Effector memory CD4-positive, alpha-beta T cell (primary cell): ENCODE data around the gene SCUBE1.
"Not testable (repeated sequence)": the region's sequence is repeated elsewhere in the genome, so short reads cannot be mapped to it uniquely, and the experiment has no call there.

Source experiments
- DNase-seq, 3 donors: peaks; one replicate each; pipeline ENCODE4 v3.0.0-alpha.2; 2020
- H3K27ac ChIP-seq: 2 replicates; pipeline ENCODE4 v1.7.0; 2013; ENCODE audit warnings: mild to moderate bottlenecking, low read length, moderate library complexity; ENCODE audit not compliant: insufficient read depth, poor library complexity, severe bottlenecking
- H3K27me3 ChIP-seq: replicated peaks from 2 replicates; pipeline ENCODE4 v1.7.0; 2013; ENCODE audit warnings: mild to moderate bottlenecking, low read length; ENCODE audit not compliant: insufficient read depth, control insufficient read depth, poor library complexity, severe bottlenecking
- H3K36me3 ChIP-seq: 2 replicates; pipeline ENCODE4 v1.7.0; 2013; ENCODE audit warnings: mild to moderate bottlenecking, low read length, moderate library complexity; ENCODE audit not compliant: control insufficient read depth, insufficient read depth
- H3K4me1 ChIP-seq: 2 replicates; pipeline ENCODE4 v1.7.0; 2013; ENCODE audit warnings: low read length, mild to moderate bottlenecking; ENCODE audit not compliant: control insufficient read depth, insufficient read depth, poor library complexity, severe bottlenecking
- H3K4me3 ChIP-seq: 2 replicates; pipeline ENCODE4 v1.7.0; 2013; ENCODE audit warnings: low read length, low read depth, mild to moderate bottlenecking; ENCODE audit not compliant: insufficient read depth, poor library complexity, severe bottlenecking
- H3K9me3 ChIP-seq: 2 replicates; pipeline ENCODE4 v1.7.0; 2013; ENCODE audit warnings: mild to moderate bottlenecking, low read length, moderate library complexity; ENCODE audit not compliant: control insufficient read depth

The SCUBE1 gene

GRCh38 chr22:43288378-43288777 is 54.8 kb downstream of the SCUBE1 start:
- DNase-seq, result no peak
- Histone ChIP-seq H3K27ac (no peak overlapping the region), H3K4me3 (no peak overlapping the region), H3K27me3 (no peaks in the 10 kb centered on the region), H3K4me1 (no peaks in the 10 kb centered on the region), H3K9me3 (no peaks in the 10 kb centered on the region), H3K36me3 (no peaks in the 10 kb centered on the region)

GRCh38 chr22:43287441-43287840 is 55.7 kb downstream of the SCUBE1 start:
- H3K27ac ChIP-seq, result no peak overlapping the region
- no peaks in the 10 kb centered on the region for H3K36me3 ChIP-seq
- no peaks in the 10 kb centered on the region for H3K9me3 ChIP-seq
- H3K4me1 ChIP-seq, result no peaks in the 10 kb centered on the region
- no peak for DNase-seq
- H3K27me3 ChIP-seq, result no peaks in the 10 kb centered on the region
- no peak overlapping the region for H3K4me3 ChIP-seq

- Histone ChIP-seq H3K27me3 (no peaks in the 10 kb centered on the region), H3K4me3 (no peak overlapping the region), H3K4me1 (no peaks in the 10 kb centered on the region), H3K27ac (no peak overlapping the region), H3K36me3 (no peaks in the 10 kb centered on the region), H3K9me3 (no peaks in the 10 kb centered on the region)
- no peak for DNase-seq
These were observed 61.8 kb downstream of the SCUBE1 start for GRCh38 chr22:43281394-43281793.

GRCh38 chr22:43280523-43280886 is 62.7 kb downstream of the SCUBE1 start:
- not testable (repeated sequence) for H3K36me3 ChIP-seq, H3K27me3 ChIP-seq, H3K27ac ChIP-seq, H3K4me1 ChIP-seq, H3K9me3 ChIP-seq, DNase-seq, H3K4me3 ChIP-seq

GRCh38 chr22:43279867-43280522 is 63.2 kb downstream of the SCUBE1 start:
- H3K27ac ChIP-seq, result no peak overlapping the region
- no peaks in the 10 kb centered on the region for H3K27me3 ChIP-seq
- no peak for DNase-seq
- no peaks in the 10 kb centered on the region for H3K9me3 ChIP-seq
- no peaks in the 10 kb centered on the region for H3K36me3 ChIP-seq
- no peak overlapping the region for H3K4me3 ChIP-seq
- H3K4me1 ChIP-seq, result no peaks in the 10 kb centered on the region

- Histone ChIP-seq H3K27me3 (no peaks in the 10 kb centered on the region), H3K27ac (no peak overlapping the region), H3K9me3 (no peaks in the 10 kb centered on the region), H3K36me3 (no peaks in the 10 kb centered on the region), H3K4me3 (no peak overlapping the region), H3K4me1 (no peaks in the 10 kb centered on the region)
- no peak for DNase-seq
These were observed 65.1 kb downstream of the SCUBE1 start for GRCh38 chr22:43277987-43278601.

GRCh38 chr22:43277091-43277490 is 66.1 kb downstream of the SCUBE1 start:
- DNase-seq, result no peak
- H3K9me3 ChIP-seq, result no peaks in the 10 kb centered on the region
- no peak overlapping the region for H3K27ac ChIP-seq
- H3K4me1 ChIP-seq, result no peaks in the 10 kb centered on the region
- no peaks in the 10 kb centered on the region for H3K36me3 ChIP-seq
- H3K27me3 ChIP-seq, result no peaks in the 10 kb centered on the region
- H3K4me3 ChIP-seq, result no peak overlapping the region

GRCh38 chr22:43276321-43276720 is 66.9 kb downstream of the SCUBE1 start:
- no peak for DNase-seq
- Histone ChIP-seq H3K27me3 (no peaks in the 10 kb centered on the region), H3K27ac (no peak overlapping the region), H3K36me3 (no peaks in the 10 kb centered on the region), H3K4me3 (no peak overlapping the region), H3K9me3 (no peaks in the 10 kb centered on the region), H3K4me1 (no peaks in the 10 kb centered on the region)

GRCh38 chr22:43275545-43276317 is 67.4 kb downstream of the SCUBE1 start:
- no peak for DNase-seq
- Histone ChIP-seq H3K4me1 (no peaks in the 10 kb centered on the region), H3K36me3 (no peaks in the 10 kb centered on the region), H3K9me3 (no peaks in the 10 kb centered on the region), H3K27ac (no peak overlapping the region), H3K27me3 (no peaks in the 10 kb centered on the region), H3K4me3 (no peak overlapping the region)

- Histone ChIP-seq H3K36me3 (no peaks in the 10 kb centered on the region), H3K27me3 (no peaks in the 10 kb centered on the region), H3K4me3 (no peak overlapping the region), H3K9me3 (no peaks in the 10 kb centered on the region), H3K4me1 (no peaks in the 10 kb centered on the region), H3K27ac (no peak overlapping the region)
- no peak for DNase-seq
These were observed 68.5 kb downstream of the SCUBE1 start for GRCh38 chr22:43274595-43275240.
